Skeletal muscle tissue (tissue), 4 donors: ENCODE measurements around the gene NPAS3. TPM values are rescaled to one million over a fixed set of nuclear protein-coding genes. Genes with fewer than 3 reads are reported as not detected.

ENCODE experiments used
- H3K27ac ChIP-seq: one replicate; pipeline ENCODE4 v1.7.0; 2013; ENCODE audit warnings: mild to moderate bottlenecking, low read depth, low read length, inconsistent platforms
- H3K27me3 ChIP-seq, 3 donors: one replicate each; pipeline ENCODE4 v1.7.0; 2013; ENCODE audit warnings: low read length in 3 of 3; ENCODE audit not compliant: control insufficient read depth in 3 of 3, insufficient read depth in 3 of 3
- H3K36me3 ChIP-seq, 3 donors: one replicate each; pipeline ENCODE4 v1.7.0; 2013; ENCODE audit warnings: low read length in 3 of 3; ENCODE audit not compliant: control insufficient read depth in 3 of 3, insufficient read depth in 3 of 3
- H3K4me1 ChIP-seq, 3 donors: one replicate each; pipeline ENCODE4 v1.7.0; 2013; ENCODE audit warnings: low read length in 3 of 3, mild to moderate bottlenecking in 3 of 3; ENCODE audit not compliant: control insufficient read depth in 3 of 3, insufficient read depth in 3 of 3
- H3K4me3 ChIP-seq, 3 donors: one replicate each; pipeline ENCODE4 v1.7.0; 2013; ENCODE audit warnings: low read length in 3 of 3
- H3K9ac ChIP-seq, 3 donors: one replicate each; pipeline ENCODE4 v1.7.0; 2013; ENCODE audit warnings: low read length in 3 of 3, mild to moderate bottlenecking in 3 of 3, moderate library complexity in 2 of 3, low read depth in 1 of 3
- H3K9me3 ChIP-seq, 3 donors: one replicate each; pipeline ENCODE4 v1.7.0; 2013; ENCODE audit warnings: low read length in 3 of 3; ENCODE audit not compliant: control insufficient read depth in 3 of 3
- total RNA-seq: library from RNA; depleted of rRNA; stranded (reverse); fragments of >200 nt; gene quantifications from one replicate; pipeline ENCODE4 v1.2.3, GENCODE V29; 2014
- donor health status: Osteomylitis.

NPAS3 gene
- total RNA-seq, 1 donor from 2014 or later, result 9.9 TPM

- H3K27ac ChIP-seq, result no peak overlapping the region
Observed at GRCh38 chr14:33756833-33757232, 818.2 kb downstream of the NPAS3 start.

GRCh38 chr14:33758547-33758946 is 819.9 kb downstream of the NPAS3 start:
- no peaks in the 10 kb centered on the region for H3K27me3 ChIP-seq
- H3K9ac ChIP-seq, result no peak overlapping the region
- H3K27ac ChIP-seq, result no peak overlapping the region
- no peak overlapping the region for H3K4me3 ChIP-seq
- H3K4me1 ChIP-seq, result no peaks in the 10 kb centered on the region
- no peaks in the 10 kb centered on the region for H3K36me3 ChIP-seq
- H3K9me3 ChIP-seq, result no peaks in the 10 kb centered on the region

More at GRCh38 chr14:33756833-33757232, 818.2 kb downstream of the NPAS3 start:
- Histone ChIP-seq H3K27me3 (no peaks in the 10 kb centered on the region), H3K4me1 (no peaks in the 10 kb centered on the region), H3K4me3 (no peak overlapping the region), H3K9ac (no peak overlapping the region), H3K36me3 (no peaks in the 10 kb centered on the region), H3K9me3 (no peaks in the 10 kb centered on the region)

GRCh38 chr14:33762161-33762851 is 823.6 kb downstream of the NPAS3 start:
- Histone ChIP-seq H3K4me3 (no peak overlapping the region), H3K27me3 (no peaks in the 10 kb centered on the region), H3K4me1 (no peaks in the 10 kb centered on the region), H3K9ac (no peak overlapping the region), H3K27ac (no peak overlapping the region), H3K36me3 (no peaks in the 10 kb centered on the region), H3K9me3 (no peaks in the 10 kb centered on the region)

DNA sequence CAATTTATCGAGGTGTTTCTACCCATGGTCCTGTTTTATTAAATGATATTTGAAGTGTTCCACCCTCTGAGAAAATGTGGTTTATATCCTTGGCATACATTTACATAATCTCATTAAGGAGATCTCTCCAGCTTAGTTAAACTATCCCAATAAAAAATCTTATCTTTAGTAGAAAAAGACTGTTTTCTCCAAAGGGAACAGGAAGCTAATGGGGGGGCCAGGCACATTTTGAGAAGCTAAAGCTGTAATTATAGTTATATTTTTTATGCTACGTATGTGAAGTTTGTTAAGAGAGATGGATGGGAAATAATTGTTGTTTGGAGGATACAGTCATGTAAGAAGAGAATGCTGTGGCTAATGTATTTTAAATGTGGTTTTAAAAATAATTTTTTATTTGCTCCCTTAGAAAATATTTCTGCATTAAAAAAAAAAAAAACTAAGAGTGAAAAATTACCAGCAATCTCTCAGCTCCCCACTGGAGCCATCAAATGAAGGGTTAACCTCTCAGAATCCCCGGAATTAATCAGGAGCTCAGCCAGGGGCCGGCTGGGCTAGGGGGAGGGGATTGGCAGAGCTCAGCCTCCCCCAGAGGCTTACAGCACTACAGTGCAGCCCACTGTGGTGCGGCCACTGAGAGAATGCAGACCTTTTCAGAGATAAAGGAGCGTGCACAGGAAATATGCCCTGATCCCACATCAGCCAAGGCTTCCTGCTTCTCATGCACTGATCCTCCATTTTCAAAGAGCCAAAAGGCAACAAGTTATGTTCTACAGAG is 826.4 kb downstream of the NPAS3 start:
- Histone ChIP-seq H3K36me3 (no peaks in the 10 kb centered on the region), H3K27ac (no peak overlapping the region), H3K27me3 (no peaks in the 10 kb centered on the region), H3K9me3 (no peaks in the 10 kb centered on the region), H3K9ac (no peak overlapping the region), H3K4me3 (no peak overlapping the region), H3K4me1 (no peaks in the 10 kb centered on the region)

DNA sequence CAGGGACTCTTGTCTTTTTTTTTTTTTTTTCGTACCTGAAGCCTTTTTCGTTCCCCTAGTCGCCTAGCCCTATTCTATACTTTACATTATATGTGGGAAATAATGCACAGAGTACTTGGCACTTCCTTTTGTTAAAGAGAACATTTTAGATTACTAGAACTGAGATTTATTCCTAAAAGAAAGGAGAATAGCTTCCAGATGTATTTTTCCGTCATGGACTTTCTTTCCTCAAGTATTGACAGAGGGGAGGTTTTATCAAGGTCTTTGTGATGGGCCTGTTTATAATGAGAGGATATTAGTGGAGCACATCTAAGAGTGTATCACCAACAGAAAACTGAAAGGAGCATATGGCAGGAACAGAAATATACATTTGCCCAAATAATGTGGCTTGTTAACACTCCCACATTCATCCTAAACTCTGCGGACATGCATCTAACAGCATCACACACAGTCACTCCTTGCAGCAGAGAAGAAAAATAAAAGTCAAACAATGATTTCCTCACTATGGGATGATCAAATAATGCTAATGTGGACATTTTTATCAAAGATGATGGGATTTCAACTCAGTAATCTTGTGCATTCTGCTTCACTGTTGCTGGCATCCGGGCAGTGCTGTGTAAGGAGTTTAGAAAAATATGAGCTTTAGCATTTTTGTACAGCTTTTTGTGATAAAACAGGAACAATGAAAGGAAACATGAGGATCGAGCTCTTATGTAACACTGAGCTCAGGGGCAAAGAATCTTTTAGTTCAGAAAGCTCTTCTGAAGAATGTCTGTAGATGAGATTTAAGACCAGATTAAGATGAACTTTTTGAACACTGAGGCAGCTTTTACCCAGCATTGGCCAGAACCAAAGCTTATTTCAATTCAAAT is 829.1 kb downstream of the NPAS3 start:
- Histone ChIP-seq H3K27ac (no peak overlapping the region), H3K27me3 (no peaks in the 10 kb centered on the region), H3K9ac (no peak overlapping the region), H3K4me3 (no peak overlapping the region), H3K9me3 (no peaks in the 10 kb centered on the region), H3K4me1 (no peaks in the 10 kb centered on the region), H3K36me3 (no peaks in the 10 kb centered on the region)

GRCh38 chr14:33768458-33768830 is 829.8 kb downstream of the NPAS3 start:
- Histone ChIP-seq H3K27ac (no peak overlapping the region), H3K4me3 (no peak overlapping the region), H3K9ac (no peak overlapping the region), H3K9me3 (no peaks in the 10 kb centered on the region), H3K4me1 (no peaks in the 10 kb centered on the region), H3K36me3 (no peaks in the 10 kb centered on the region), H3K27me3 (no peaks in the 10 kb centered on the region)

GRCh38 chr14:33773205-33774030 is 834.7 kb downstream of the NPAS3 start:
- Histone ChIP-seq H3K4me1 (no peaks in the 10 kb centered on the region), H3K27ac (no peak overlapping the region), H3K4me3 (no peak overlapping the region), H3K36me3 (no peaks in the 10 kb centered on the region), H3K9ac (no peak overlapping the region), H3K27me3 (no peaks in the 10 kb centered on the region), H3K9me3 (no peaks in the 10 kb centered on the region)

DNA sequence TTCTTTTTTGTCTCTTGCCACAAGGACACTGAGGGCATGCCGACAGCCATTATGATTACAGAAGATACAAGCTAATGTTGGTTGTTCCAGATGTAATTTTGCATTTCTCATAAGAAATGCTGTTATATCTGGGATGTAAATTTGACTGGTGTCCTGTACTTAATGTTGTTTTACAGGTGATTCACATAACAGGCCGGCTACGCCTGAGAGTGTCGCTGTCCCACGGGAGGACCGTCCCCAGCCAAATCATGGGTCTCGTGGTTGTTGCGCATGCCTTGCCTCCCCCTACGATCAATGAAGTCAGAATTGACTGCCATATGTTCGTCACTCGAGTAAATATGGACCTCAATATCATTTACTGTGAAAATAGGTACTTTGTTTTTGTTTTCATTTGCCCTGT is 835.5 kb downstream of the NPAS3 start:
- H3K4me3 ChIP-seq, result no peak overlapping the region
- no peaks in the 10 kb centered on the region for H3K4me1 ChIP-seq
- no peak overlapping the region for H3K9ac ChIP-seq
- H3K27ac ChIP-seq, result no peak overlapping the region
- H3K9me3 ChIP-seq, result no peaks in the 10 kb centered on the region
- H3K36me3 ChIP-seq, result no peaks in the 10 kb centered on the region
- no peaks in the 10 kb centered on the region for H3K27me3 ChIP-seq

DNA sequence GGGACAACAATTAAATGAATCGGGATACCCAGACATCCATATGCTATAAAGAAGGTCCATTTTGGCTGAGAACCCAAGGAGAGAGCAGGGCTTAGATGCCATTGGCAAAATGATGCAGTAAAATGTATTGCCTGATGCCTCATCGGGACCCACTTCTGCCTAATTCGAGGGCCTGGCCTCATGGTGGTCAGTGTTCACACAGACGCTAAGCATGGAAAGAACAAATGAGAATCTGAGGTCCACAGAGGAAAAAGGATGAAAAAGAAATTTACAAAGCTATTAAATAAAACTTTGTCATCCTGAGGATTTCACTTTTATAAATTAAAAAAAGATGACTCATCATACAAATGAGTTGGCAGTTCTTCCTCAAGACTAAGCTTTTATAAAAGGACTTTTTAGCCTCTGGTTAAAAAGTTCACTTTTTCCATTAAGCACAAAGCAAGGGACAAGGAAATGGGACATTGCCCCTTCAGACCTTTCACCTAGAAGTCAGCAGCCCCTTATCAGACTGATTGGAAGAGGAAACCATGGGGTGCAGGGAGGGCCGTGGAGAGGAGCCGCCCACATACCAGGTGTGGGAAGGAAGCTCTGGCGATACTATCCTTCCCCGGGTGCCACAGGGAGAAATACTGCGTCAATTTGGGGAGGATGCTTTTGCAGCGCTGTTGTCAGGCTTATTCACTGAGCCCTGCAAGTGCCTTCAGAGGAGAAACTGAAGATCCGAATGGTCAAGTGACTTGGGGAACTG is 836.2 kb downstream of the NPAS3 start:
- H3K4me3 ChIP-seq, result no peak overlapping the region
- no peak overlapping the region for H3K27ac ChIP-seq
- H3K27me3 ChIP-seq, result no peaks in the 10 kb centered on the region
- no peaks in the 10 kb centered on the region for H3K9me3 ChIP-seq
- no peaks in the 10 kb centered on the region for H3K36me3 ChIP-seq
- H3K9ac ChIP-seq, result no peak overlapping the region
- H3K4me1 ChIP-seq, result no peaks in the 10 kb centered on the region
